HG03442 (cell line): ENCODE data around the gene COMTD1.
"Not testable (repeated sequence)": the region's sequence is repeated elsewhere in the genome, so short reads cannot be mapped to it uniquely, and the experiment has no call there.

ENCODE experiments used
- ATAC-seq: cut with Tn5 transposase; IDR thresholded peaks from one replicate; pipeline ENCODE4 v1.9.1; 2021; ENCODE audit warnings: mild to moderate bottlenecking, moderate library complexity; ENCODE audit not compliant: unreplicated experiment

COMTD1 gene

GRCh38 chr10:75226095-75226494 is 9.7 kb downstream of the COMTD1 start:
- ATAC-seq: no peak

GRCh38 chr10:75223507-75223906 is 12.2 kb downstream of the COMTD1 start:
- ATAC-seq: no peak

DNA sequence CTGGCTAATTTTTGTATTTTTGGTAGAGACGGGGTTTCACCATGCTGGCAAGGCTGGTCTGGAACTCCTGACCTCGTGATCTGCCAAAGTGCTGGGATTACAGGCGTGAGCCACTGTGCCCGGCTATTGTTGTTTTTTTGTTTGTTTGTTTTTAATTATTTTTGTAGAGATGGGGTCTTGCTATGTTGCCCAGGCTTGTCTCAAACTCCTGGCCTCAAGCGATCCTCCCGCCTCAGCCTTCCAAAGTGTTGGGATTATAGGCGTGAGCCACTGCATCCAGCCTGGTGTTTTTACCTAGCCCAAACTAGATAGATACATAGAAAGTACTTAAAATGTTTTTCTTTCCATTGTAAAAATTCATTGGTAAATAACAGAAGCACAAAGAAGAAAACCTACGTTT is 14.3 kb downstream of the COMTD1 start:
- ATAC-seq: not testable (repeated sequence)

DNA sequence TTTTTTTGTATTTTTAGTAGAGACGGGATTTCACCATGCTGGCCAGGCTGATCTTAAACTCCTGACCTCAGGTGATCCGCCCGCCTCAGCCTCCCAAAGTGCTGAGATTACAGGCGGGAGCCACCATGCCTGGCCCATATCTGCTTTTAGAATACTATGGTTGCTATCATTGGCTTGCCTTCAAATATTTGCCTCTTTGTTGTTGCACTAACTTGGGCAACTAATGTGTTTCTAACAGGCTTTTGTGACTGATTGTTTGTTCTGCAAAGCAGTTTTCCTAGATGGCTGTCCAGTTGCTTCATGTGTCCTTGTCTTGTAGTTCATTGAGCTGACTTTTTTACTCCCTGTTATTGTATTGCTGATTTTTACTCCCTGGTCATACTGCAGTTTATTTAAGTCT is 15.5 kb downstream of the COMTD1 start:
- no peak for ATAC-seq

DNA sequence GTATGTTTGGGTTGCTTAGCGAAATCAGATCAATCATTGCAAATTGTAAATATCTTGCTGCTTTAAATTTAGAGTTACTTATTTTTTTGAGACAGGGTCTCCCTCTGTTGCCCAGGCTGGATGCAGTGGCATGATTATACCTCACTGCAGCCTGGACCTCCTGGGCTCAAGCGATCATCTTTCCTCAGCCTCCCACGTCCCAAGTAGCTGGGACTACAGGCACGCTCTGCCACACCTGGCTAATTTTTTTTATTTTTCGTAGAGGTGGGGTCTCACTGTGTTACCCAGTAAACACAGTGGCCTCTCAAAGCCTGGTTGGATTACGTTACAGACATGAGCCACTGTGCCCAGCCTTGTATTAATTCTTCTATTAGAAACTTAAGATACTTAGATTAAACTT is 23.4 kb downstream of the COMTD1 start:
- ATAC-seq: no peak

- no peak for ATAC-seq
These were observed 24.6 kb downstream of the COMTD1 start for GRCh38 chr10:75211007-75211691.

DNA sequence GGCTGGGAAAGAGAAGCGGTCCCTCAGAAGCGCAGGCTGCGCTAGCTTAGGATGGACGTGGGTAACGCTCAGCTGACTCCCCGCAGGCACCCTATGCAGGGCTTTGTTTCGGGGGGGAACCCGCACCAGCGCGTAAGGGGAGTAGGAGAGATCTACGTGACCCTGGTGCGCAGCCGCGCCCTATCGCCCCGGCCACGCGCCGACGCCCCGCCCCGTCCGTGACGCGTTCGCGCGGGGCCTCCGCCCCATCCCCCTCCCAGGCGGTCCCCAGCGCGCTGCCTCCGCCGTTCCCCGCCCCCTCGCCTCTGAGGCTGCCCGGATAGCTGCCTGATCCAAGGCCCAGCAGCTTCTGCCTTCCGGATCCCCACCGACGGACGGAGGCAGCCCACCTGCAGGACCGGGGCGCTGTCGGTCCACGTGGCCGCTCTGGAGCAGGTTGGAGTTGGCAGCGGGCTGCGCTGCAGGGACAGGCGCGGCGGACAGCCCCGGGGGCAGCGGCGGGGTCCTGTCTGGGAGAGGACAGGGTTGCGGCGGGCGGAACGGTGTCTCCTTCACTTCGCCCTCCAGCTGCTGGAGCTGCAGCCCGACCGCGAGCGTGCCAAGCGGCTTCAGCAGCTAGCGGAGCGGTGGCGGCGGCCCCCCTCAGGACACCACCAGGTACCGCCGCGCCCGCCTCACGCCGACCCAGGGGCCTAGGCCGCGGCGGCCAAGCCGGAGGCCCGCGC is 25.3 kb downstream of the COMTD1 start, which contains the start of gene VDAC2:
Gene VDAC2 (plus strand): TSS at position 515 of the 725 bp plus-strand sequence. CDS start 363 bp downstream, outside the sequence.
- ATAC-seq: peak; percentile 82

- peak; percentile 47 for ATAC-seq
These were observed 25.9 kb downstream of the COMTD1 start for GRCh38 chr10:75209921-75210281.

DNA sequence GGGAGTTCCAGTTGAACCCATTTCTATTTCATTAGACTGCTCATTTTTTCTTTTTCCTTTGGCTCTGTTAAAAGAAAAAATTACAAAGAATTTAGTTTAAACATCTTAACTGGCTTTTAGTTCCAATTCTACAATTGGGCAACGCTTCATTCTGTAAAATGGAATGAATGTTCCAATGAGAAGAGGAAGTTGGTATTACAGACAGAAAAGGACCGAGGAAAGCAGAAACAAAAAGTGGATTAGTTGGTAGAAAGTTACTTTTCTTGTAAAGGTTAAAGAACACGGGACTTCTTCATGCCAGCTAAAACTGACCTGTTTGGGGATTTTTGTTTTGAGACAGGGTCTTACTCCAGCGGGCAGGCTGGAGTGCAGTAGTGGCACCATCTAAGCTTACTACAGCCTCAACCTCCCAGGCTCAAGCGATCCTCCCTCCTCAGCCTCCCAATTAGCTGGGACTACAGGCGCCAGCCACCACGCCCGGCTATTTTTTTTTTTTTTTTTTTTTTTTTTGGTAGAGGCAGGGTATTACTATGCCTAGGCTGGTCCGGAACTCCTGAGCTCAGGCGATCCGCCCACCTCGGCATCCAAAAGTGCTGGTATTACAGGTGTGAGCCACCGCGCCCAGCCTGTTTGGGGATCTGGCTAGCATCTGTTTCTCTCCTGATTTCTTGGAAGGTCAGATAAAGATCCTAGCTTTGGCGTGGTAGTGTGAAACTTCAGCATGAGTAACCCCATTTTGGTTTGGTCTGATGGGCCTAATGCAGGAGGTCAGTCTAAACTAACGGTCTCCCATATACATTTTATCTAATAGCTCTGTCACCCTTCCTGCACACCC is 26.5 kb downstream of the COMTD1 start:
- no peak for ATAC-seq

- no peak for ATAC-seq
These were observed 27.6 kb downstream of the COMTD1 start for GRCh38 chr10:75208181-75208580.

DNA sequence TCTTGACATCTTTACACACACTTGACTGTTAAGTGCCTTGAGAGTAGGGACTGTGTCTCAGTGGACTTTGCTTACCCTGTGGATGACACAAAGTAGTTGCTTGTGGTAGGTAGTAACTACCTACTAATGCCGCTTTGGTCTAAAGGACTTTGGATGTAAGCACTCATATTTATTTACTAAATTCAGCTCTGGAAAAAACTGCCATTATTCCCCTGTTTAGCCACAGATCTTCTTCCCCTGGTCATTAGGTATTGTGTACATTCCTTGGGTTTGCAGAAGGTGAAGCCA is 28.0 kb downstream of the COMTD1 start:
- ATAC-seq: no peak

DNA sequence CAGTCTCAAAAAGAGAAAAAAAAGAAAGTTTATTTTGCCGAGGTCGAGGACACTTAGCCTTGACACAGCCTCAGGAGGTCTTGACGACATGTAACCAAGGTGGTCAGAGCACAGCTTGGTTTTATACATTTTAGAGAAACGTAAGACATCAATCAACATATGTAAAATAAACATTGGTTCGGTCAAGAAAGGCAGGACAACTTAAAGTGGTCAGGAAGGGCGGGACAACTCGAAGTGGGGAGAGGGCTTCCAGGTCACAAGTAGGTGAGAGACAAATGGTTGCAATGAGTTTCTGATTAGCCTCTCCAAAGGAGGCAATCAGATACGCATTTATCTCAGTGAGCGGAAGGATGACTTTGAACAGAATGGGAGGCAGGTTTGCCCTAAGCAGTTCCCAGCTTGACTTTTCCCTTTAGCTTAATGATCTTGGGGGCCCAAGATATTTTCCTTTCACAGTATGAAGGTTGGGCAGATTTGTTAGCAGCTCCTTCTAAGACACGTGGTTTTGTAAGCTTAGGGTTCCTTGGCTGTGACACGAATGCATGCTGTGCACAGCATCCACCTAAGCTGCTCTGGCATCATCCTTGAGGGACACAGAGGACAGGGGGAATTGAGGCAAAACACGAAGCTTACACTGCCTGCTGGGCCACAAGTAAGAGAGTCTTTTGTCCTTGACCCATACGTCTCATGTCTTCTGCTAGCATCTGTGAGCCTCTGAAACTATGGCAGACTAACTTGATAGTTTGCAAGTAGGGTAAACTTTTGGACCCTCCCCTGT is 28.5 kb downstream of the COMTD1 start:
- no peak for ATAC-seq

DNA sequence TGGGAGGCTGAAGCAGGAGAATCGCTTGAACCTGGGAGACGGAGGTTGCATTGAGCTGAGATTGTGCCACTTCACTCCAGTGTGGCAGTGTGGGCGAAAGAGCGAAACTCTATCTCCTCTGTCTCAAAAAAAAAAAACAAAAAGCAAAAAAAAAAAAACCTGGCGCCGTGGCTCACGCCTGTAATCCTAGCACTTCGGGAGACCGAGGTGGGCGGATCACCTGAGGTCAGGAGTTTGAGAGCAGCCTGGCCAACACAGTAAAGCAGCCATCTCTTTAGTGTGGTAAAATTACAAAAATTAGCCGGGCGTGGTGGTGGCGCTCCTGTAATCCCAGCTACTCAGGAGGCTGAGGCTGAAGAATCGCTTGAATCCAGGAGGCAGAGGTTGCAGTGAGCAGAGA is 29.1 kb downstream of the COMTD1 start:
- ATAC-seq: not testable (repeated sequence)

DNA sequence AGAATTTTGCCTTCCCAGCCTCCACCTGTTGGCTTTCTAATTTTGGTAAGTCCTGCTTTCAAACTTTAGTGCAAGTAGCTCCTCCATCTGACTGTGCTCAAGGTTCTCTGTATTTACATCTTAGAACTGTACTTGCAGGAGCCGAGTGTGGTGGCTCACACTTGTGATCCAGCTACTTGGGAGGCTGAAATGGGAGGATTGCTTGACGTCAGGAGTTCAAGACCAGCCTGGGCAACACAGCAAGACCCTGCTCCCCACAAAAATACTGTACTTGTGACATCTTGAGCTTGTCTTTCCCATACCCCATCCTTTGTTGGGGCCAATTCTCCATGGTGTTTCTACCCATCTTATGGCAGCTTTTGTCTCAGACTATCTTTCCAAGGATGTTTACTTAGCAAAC is 29.8 kb downstream of the COMTD1 start:
- no peak for ATAC-seq

- no peak for ATAC-seq
These were observed 32.0 kb downstream of the COMTD1 start for GRCh38 chr10:75203724-75204123.

- not testable (repeated sequence) for ATAC-seq
These were observed 32.6 kb downstream of the COMTD1 start for GRCh38 chr10:75203046-75203620.

GRCh38 chr10:75202321-75203045 is 33.3 kb downstream of the COMTD1 start:
- ATAC-seq: no peak

DNA sequence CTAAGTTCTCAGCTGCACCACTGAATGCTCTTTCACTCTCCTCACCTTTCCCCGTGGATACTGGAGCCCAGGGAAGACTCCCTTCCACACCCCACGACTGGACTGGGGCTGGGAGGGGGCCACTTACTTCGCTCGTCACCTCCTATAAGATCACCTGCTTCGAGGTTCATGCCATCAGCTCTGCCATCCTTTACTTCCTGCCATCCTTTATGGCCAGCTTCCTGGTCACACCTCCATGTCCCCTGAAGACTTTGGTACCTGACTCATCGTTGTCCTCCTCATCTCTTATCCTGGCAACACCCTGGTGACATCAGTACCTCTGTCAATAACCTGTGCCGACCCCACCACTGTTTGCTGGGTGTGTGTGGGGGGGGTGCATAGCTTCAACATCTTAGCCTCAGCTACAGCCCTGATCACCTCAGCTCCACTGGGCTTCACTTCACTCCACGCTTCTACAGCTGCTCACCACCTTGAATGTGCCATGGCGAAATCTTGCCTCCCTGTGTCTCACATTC is 33.9 kb downstream of the COMTD1 start:
- no peak for ATAC-seq

- ATAC-seq: not testable (repeated sequence)
These were observed 35.8 kb downstream of the COMTD1 start for GRCh38 chr10:75199949-75200348.

DNA sequence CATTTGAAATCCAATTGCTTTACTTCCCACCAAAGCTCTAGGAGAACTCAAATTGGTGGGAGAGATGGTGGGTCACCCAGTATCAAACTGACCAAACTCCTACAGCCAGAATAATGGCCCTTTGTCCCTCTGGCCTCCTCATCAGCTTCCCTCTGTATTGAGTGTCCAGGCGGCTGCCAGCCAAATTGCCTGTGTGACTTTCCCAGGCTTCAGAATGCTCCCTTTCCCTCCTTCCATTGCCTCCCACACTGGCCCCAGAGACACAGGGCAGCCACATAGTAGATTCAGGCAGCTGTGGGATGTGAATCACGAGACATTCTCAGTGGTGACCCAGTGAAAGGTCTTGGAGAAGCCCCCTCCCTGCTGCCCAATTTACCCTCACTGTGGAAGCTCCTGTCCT is 37.9 kb downstream of the COMTD1 start:
- ATAC-seq: no peak
